MCF 10A (cell line): ENCODE measurements around the gene RPS6KA2. TPM values are rescaled to one million over a fixed set of nuclear protein-coding genes. Genes with fewer than 3 reads are reported as not detected.

Experiments used
- BruUV-seq: library from RNA; stranded (reverse); fragments of 400-500 nt; replicated peaks from 2 replicates; lab custom pipeline; 2021; lab: Mats Ljungman, UMichigan
- CTCF ChIA-PET: fragments of 300-600 bp; sonication (Branson Sonifier 250); formaldehyde crosslinking; extraction: SDS; loops from one replicate; lab custom pipeline; 2021; ENCODE audit warnings: antibody characterized with exemption, inconsistent platforms; lab: Yijun Ruan, JAX
- POLR2A ChIA-PET: fragments of 300-600, 350-650 bp; sonication (Branson Sonifier 250); formaldehyde crosslinking; extraction: SDS; loops from one replicate; lab custom pipeline; 2020; ENCODE audit warnings: antibody characterized with exemption, inconsistent platforms; lab: Yijun Ruan, JAX
- DNase-seq: peaks from one replicate; pipeline ENCODE4 v3.0.0-alpha.2; 2018; ENCODE audit not compliant: unreplicated experiment
- H3K27ac Mint-ChIP-seq: one replicate; pipeline ENCODE4 v1.8.0; 2022; ENCODE audit warnings: mild to moderate bottlenecking, low read depth, mixed read lengths; ENCODE audit not compliant: unreplicated experiment
- H3K27me3 Mint-ChIP-seq: one replicate; pipeline ENCODE4 v1.8.0; 2022; ENCODE audit warnings: mixed read lengths; ENCODE audit not compliant: insufficient read depth, unreplicated experiment
- H3K36me3 Mint-ChIP-seq: one replicate; pipeline ENCODE4 v1.8.0; 2022; ENCODE audit warnings: mild to moderate bottlenecking, moderate library complexity, mixed read lengths; ENCODE audit not compliant: insufficient read depth, unreplicated experiment
- H3K4me1 Mint-ChIP-seq: one replicate; pipeline ENCODE4 v1.8.0; 2022; ENCODE audit warnings: mixed read lengths; ENCODE audit not compliant: insufficient read depth, unreplicated experiment
- H3K4me3 Mint-ChIP-seq: one replicate; pipeline ENCODE4 v1.8.0; 2022; ENCODE audit warnings: mild to moderate bottlenecking, moderate library complexity, mixed read lengths; ENCODE audit not compliant: unreplicated experiment
- H3K9me3 Mint-ChIP-seq: one replicate; pipeline ENCODE4 v1.8.0; 2022; ENCODE audit warnings: mixed read lengths; ENCODE audit not compliant: unreplicated experiment
- intact Hi-C: fragments of 100-400 bp; cut with micrococcal nuclease; formaldehyde crosslinking; loops from 2 replicates; pipeline ENCODE4 v1.14.1; 2022
- total RNA-seq: library from RNA; stranded (reverse); gene quantifications from 2 replicates; pipeline ENCODE4 v1.2.3, GENCODE V29; 2022
- TF ChIP-seq, protein P1 (sequence below): fragments of 200-600 bp; IDR thresholded peaks from one replicate; pipeline ENCODE4 v1.8.0; 2022; ENCODE audit warnings: antibody characterized with exemption, mild to moderate bottlenecking; ENCODE audit not compliant: unreplicated experiment

The RPS6KA2 gene
- total RNA-seq, 1 experiment from 2014 or later, result 126 TPM

DNA sequence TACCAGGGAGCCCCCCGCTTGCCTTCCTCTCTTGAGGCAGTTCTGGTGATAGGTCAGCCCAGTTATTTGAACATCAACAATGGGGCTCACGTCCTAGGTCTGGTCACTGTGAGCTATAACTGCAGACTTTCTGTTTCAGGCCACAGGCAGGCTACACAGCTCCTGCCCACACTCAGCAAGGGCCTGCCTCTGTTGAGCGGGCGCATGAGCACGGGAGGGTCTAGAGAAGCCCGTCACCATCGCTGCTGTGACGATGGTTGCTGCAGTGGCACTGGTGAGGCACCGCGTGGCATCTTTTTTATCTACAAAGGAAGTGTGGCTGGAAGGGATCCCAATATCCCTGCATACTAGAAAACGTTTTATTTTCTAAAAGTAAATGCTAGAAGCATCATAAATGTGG lies 118.3 kb downstream of the RPS6KA2 start:
- DNase-seq, result no peak
- peaks cover 74% of the 10 kb centered on the region for H3K36me3 Mint-ChIP-seq
- H3K27ac Mint-ChIP-seq, result no peak overlapping the region
- peaks cover 6% of the 10 kb centered on the region for H3K4me1 Mint-ChIP-seq
- ChIA-PET CTCF (interaction anchor here (0.6 to 1.0 kb wide), 2 partner anchors 17 to 115 kb away, joined by 3 read pairs; no protein-coding TSS in a partner anchor), POLR2A (no interaction called here)
- no peaks in the 10 kb centered on the region for H3K27me3 Mint-ChIP-seq
- no peak overlapping the region for H3K4me3 Mint-ChIP-seq
- no TSS peak for BruUV-seq
- TF ChIP-seq, protein P1, sequence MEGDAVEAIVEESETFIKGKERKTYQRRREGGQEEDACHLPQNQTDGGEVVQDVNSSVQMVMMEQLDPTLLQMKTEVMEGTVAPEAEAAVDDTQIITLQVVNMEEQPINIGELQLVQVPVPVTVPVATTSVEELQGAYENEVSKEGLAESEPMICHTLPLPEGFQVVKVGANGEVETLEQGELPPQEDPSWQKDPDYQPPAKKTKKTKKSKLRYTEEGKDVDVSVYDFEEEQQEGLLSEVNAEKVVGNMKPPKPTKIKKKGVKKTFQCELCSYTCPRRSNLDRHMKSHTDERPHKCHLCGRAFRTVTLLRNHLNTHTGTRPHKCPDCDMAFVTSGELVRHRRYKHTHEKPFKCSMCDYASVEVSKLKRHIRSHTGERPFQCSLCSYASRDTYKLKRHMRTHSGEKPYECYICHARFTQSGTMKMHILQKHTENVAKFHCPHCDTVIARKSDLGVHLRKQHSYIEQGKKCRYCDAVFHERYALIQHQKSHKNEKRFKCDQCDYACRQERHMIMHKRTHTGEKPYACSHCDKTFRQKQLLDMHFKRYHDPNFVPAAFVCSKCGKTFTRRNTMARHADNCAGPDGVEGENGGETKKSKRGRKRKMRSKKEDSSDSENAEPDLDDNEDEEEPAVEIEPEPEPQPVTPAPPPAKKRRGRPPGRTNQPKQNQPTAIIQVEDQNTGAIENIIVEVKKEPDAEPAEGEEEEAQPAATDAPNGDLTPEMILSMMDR, result no peak
- intact Hi-C loops, result no loop called here
- no peaks in the 10 kb centered on the region for H3K9me3 Mint-ChIP-seq

DNA sequence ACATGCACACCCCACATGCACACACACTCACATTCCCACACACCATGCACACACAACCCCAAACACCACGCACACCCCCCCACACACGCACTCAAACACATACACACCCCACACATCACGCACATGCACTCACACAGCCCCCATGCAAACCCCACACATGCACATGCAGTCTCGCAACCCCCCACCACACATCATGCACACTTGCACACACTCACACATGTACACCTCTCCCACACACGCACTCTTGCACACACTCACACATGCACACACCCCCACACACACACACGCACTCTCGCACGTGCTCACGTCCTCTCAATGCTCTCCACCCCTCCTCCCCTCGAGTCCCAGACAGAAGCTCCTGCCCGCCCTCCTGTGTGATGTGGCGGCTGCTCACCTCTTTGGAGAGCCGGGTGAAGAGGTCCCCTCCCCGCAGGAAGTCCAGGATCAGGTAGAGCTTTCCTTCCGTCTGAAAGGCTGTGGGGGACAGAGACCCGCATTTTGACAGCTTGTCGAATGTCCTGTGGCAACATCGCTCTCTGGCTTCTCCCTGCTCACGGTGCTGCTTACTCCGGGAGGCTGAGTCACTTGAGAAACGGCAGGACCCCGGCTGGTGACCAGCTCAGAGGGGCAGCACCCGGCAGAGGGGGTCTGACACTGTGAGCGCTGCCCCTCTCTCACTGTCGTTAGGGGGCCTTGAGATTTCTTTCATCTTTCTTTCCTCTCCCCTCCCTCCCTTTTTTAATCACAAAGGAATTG lies 119.1 kb downstream of the RPS6KA2 start:
- POLR2A ChIA-PET, result no interaction called here

DNA sequence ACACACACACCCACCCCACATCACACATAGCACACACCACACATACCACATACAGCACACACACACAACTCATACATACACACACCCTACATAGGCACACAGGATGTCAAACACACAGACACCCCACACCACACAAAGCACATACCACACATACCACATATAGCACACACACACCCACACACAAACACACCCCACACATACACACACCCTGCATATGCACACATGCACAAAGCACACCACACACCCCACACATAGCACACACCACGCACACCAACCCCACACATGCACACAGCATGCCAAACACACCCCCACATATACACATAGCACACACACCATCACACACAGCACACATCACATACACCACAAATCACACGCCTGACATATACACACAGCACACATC lies 119.7 kb downstream of the RPS6KA2 start:
- no peak overlapping the region for H3K27ac Mint-ChIP-seq
- H3K27me3 Mint-ChIP-seq, result no peaks in the 10 kb centered on the region
- H3K4me3 Mint-ChIP-seq, result no peak overlapping the region
- H3K4me1 Mint-ChIP-seq, result peaks cover 6% of the 10 kb centered on the region
- TF ChIP-seq, protein P1, result no peak
- no peaks in the 10 kb centered on the region for H3K9me3 Mint-ChIP-seq
- H3K36me3 Mint-ChIP-seq, result peaks cover 73% of the 10 kb centered on the region
- CTCF ChIA-PET, result interaction anchor here (1.0 kb wide), 1 partner anchor 18 kb away, joined by 3 read pairs; no protein-coding TSS in a partner anchor
- no TSS peak for BruUV-seq
- no peak for DNase-seq
- POLR2A ChIA-PET, result no interaction called here
- intact Hi-C loops, result no loop called here

More for the DNA sequence above, 119.1 kb downstream of the RPS6KA2 start:
- H3K9me3 Mint-ChIP-seq, result no peaks in the 10 kb centered on the region
- no peak overlapping the region for H3K4me3 Mint-ChIP-seq
- H3K36me3 Mint-ChIP-seq, result peaks cover 74% of the 10 kb centered on the region
- DNase-seq, result no peak
- no peak overlapping the region for H3K27ac Mint-ChIP-seq
- TF ChIP-seq, protein P1, result no peak
- intact Hi-C loops, result no loop called here
- peaks cover 6% of the 10 kb centered on the region for H3K4me1 Mint-ChIP-seq
- H3K27me3 Mint-ChIP-seq, result no peaks in the 10 kb centered on the region
- CTCF ChIA-PET, result interaction anchor here (1.0 kb wide), 1 partner anchor 17 kb away, joined by 3 read pairs; no protein-coding TSS in a partner anchor
- no TSS peak for BruUV-seq

DNA sequence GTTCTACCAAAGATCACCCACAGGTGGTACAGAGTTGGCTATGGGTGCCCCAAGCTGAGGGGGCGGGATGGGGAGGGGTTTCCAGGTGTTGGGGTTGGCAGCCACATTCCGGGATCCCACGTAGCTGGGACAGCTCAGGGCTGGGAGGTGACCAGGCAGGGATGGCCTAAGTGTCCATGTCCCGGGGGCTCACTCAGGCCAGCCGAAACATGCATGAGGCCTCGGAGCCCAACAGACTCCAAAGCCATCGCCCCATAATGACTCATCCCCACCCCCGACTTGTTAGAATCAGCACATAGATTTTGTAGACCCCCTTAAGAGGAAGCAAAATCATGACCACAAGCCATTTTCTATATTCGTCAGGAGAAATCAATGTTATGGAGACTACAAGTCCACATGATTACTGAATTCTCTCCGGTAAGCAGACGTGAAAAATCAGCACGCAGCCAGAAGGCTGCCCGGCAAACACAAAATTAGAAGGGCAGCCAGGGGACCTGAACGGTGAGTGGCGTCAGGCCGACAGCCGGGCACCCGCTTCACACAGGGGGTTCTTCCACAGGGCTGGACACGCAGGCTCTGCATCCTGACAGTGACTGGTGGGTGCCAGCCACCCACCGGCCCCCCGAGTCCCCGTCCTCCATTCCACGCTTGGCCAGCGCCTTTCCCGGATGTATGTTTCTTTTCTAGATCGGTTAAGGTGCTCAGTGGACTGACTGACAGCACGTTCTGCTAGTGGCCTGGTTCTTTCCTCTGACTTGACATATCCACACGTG lies 121.7 kb downstream of the RPS6KA2 start:
- ChIA-PET POLR2A (no interaction called here), CTCF (interaction anchor here (1.0 kb wide), 1 partner anchor 10 kb away, joined by 3 read pairs; no protein-coding TSS in a partner anchor)
- no peak overlapping the region for H3K27ac Mint-ChIP-seq
- TF ChIP-seq, protein P1, result no peak
- H3K9me3 Mint-ChIP-seq, result no peaks in the 10 kb centered on the region
- peaks cover 74% of the 10 kb centered on the region for H3K36me3 Mint-ChIP-seq
- peaks cover 6% of the 10 kb centered on the region for H3K4me1 Mint-ChIP-seq
- intact Hi-C loops, result no loop called here
- H3K4me3 Mint-ChIP-seq, result no peak overlapping the region
- BruUV-seq, result no TSS peak
- DNase-seq, result no peak
- H3K27me3 Mint-ChIP-seq, result no peaks in the 10 kb centered on the region
